Astrocyte (in vitro differentiated cells and primary cell): Measurements from ENCODE around the gene AZIN2.

Experiments used
- EZH2 ChIP-seq: IDR thresholded peaks from 2 replicates; pipeline ENCODE4 v1.6.1; 2012; ENCODE audit warnings: mild to moderate bottlenecking, low read length, inconsistent platforms; ENCODE audit not compliant: insufficient read depth
- TF ChIP-seq, protein P1 (sequence below): IDR thresholded peaks from 2 replicates; pipeline ENCODE4 v1.5.1; 2011; ENCODE audit warnings: low read depth, mild to moderate bottlenecking, inconsistent platforms, low read length, moderate library complexity; ENCODE audit not compliant: insufficient read depth

DNA sequence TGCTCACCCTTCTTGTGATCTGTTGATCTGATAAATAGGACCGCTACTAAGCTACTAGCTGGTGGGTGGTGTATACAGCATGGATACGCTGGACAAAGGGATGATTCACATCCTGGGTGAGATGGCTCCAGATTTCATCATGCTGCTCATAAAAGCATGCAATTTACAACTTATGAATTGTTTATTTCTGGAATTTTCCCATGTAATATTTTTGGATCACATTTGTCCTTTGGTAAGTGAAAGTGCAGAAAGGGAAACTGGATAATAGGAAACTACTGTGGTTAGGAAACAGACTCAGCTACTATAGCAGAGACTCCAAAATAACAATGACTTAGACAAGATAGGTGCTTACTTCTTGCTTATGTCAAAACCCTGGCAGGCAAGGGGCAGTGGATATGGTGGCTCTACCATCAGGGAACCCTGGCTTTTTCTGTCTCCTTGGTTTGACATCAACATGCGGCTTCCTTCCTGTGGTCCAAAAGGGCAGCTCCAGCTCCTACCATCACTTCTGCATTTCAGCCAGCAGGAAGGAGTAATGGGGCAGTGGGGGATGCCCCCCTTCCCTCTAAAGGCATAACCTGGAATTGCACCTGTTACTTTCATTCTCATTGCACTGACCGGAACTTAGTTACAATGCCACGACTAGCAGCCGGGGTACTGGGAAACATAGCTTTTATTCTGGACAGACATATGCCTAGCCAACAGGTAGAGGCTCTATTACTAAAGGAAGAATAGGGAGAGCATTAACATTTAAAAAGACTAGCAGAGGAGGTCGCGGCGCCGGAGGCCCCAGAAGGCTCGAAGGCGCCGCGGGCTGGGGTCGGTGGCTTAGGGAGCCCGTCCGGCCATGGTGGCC, 30.5 kb upstream of the AZIN2 start:
- TF ChIP-seq EZH2, result no peak
- TF ChIP-seq, protein P1, sequence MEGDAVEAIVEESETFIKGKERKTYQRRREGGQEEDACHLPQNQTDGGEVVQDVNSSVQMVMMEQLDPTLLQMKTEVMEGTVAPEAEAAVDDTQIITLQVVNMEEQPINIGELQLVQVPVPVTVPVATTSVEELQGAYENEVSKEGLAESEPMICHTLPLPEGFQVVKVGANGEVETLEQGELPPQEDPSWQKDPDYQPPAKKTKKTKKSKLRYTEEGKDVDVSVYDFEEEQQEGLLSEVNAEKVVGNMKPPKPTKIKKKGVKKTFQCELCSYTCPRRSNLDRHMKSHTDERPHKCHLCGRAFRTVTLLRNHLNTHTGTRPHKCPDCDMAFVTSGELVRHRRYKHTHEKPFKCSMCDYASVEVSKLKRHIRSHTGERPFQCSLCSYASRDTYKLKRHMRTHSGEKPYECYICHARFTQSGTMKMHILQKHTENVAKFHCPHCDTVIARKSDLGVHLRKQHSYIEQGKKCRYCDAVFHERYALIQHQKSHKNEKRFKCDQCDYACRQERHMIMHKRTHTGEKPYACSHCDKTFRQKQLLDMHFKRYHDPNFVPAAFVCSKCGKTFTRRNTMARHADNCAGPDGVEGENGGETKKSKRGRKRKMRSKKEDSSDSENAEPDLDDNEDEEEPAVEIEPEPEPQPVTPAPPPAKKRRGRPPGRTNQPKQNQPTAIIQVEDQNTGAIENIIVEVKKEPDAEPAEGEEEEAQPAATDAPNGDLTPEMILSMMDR, result peak; percentile 7
